ENCODE measurements around the gene ELL2.

GRCh38 chr5:95907067-95907705 lies 54.5 kb downstream of the ELL2 start:
- TF ChIP-seq ZNF274 (IDR thresholded peaks at IDR 0.05; ENCODE audit: borderline replicate concordance, low read depth, low read length), result no peak
- TF ChIP-seq POLR2A (conservative IDR thresholded peaks at IDR 0.05), result no peak
- TF ChIP-seq GABPB2 (CRISPR knock-in tag; conservative IDR thresholded peaks at IDR 0.05), result no peak
- no peak for TF ChIP-seq CTCF (IDR thresholded peaks at IDR 0.05 in 2 of 3, conservative IDR thresholded peaks at IDR 0.05 in 1 of 3; ENCODE audit: insufficient read depth in 2 of 3, low read depth in 1 of 3, low read length in 3 of 3)
- no peak for TF ChIP-seq FOXM1 (IDR thresholded peaks at IDR 0.05; ENCODE audit: low read depth)
- no peak for TF ChIP-seq FOXM1 (CRISPR knock-in tag; IDR thresholded peaks at IDR 0.05; ENCODE audit: low read depth)
- no peak for TF ChIP-seq L3MBTL2 (IDR thresholded peaks at IDR 0.05)
- no peak for TF ChIP-seq PCBP2 (IDR thresholded peaks at IDR 0.05; ENCODE audit: low read depth, low read length, poor library complexity, severe bottlenecking)
- no peak for TF ChIP-seq MXD1 (CRISPR knock-in tag; IDR thresholded peaks at IDR 0.05; ENCODE audit: borderline replicate concordance, poor library complexity, severe bottlenecking)
- TF ChIP-seq FOXK2 (conservative IDR thresholded peaks at IDR 0.05 in 1 of 2, IDR thresholded peaks at IDR 0.05 in 1 of 2; ENCODE audit: low read depth in 2 of 2), result no peak
- TF ChIP-seq EZH2 (IDR thresholded peaks at IDR 0.05; ENCODE audit: borderline replicate concordance, low read depth, low read length), result no peak
- no peak for TF ChIP-seq SIX5 (IDR thresholded peaks at IDR 0.05; ENCODE audit: borderline replicate concordance in 1 of 2, insufficient read depth in 1 of 2, low read depth in 1 of 2, low read length in 2 of 2)
- no peak for TF ChIP-seq CSDE1 (IDR thresholded peaks at IDR 0.05)
- no peak for TF ChIP-seq ZNF507 (tag; conservative IDR thresholded peaks at IDR 0.05)

Measured in K562 (cell line).